PC-9 (cell line): ENCODE data around the gene CLINT1.

Source experiments
- CTCF ChIP-seq: fragments of 200-600 bp; sonication (generic); conservative IDR thresholded peaks from 2 replicates; pipeline ENCODE4 v1.6.1; 2017; ENCODE audit warnings: mixed run types, antibody characterized with exemption, mild to moderate bottlenecking, moderate library complexity
- EZH2 ChIP-seq: fragments of 200-600 bp; sonication (generic); IDR thresholded peaks from 2 replicates; pipeline ENCODE4 v1.8.0; 2017; ENCODE audit warnings: antibody characterized with exemption, low read depth

- TF ChIP-seq CTCF (peak; percentile 61; the same call in 1 of the 2 replicates), EZH2 (no peak)
These were observed 38.2 kb downstream of the CLINT1 start for GRCh38 chr5:157820593-157821252.
